Astrocyte (in vitro differentiated cells and primary cell): Measurements from ENCODE around the gene SLC29A1. TPM values are rescaled to one million over a fixed set of nuclear protein-coding genes. Genes with fewer than 3 reads are reported as not detected.
"Not testable (repeated sequence)": the region's sequence is repeated elsewhere in the genome, so short reads cannot be mapped to it uniquely, and the experiment has no call there.

ENCODE experiments used
- DNase-seq: peaks from one replicate; pipeline ENCODE4 v3.0.0-alpha.2; 2010; ENCODE audit warnings: low read depth
- FAIRE-seq: peaks from 2 replicates; lab custom pipeline; 2011; peaks lifted over from hg19 to GRCh38; lab: Jason Lieb, UNC
- H2AFZ ChIP-seq: 2 replicates; pipeline ENCODE4 v1.6.0; 2012; ENCODE audit warnings: low read depth, low read length, inconsistent platforms
- H3K27ac ChIP-seq: 2 replicates; pipeline ENCODE4 v1.5.1; 2011; ENCODE audit warnings: low read depth, low read length, inconsistent platforms
- H3K27me3 ChIP-seq: 2 replicates; pipeline ENCODE4 v1.6.0; 2011; ENCODE audit warnings: low read length, inconsistent platforms; ENCODE audit not compliant: insufficient read depth
- H3K36me3 ChIP-seq: 2 replicates; pipeline ENCODE4 v1.5.1; 2011; ENCODE audit warnings: low read length, inconsistent platforms; ENCODE audit not compliant: insufficient read depth
- H3K4me1 ChIP-seq: 2 replicates; pipeline ENCODE4 v1.5.1; 2011; ENCODE audit warnings: low read length, inconsistent platforms; ENCODE audit not compliant: insufficient read depth
- H3K4me2 ChIP-seq: 2 replicates; pipeline ENCODE4 v1.6.0; 2012; ENCODE audit warnings: low read length, inconsistent platforms
- H3K4me3 ChIP-seq: 2 replicates; pipeline ENCODE4 v1.5.1; 2011; ENCODE audit warnings: low read depth, mild to moderate bottlenecking, low read length, inconsistent platforms; ENCODE audit not compliant: insufficient read depth
- H3K79me2 ChIP-seq: 2 replicates; pipeline ENCODE4 v1.6.0; 2012; ENCODE audit warnings: mild to moderate bottlenecking, low read length, inconsistent platforms; ENCODE audit not compliant: insufficient read depth
- H3K9ac ChIP-seq: 2 replicates; pipeline ENCODE4 v1.6.0; 2012; ENCODE audit warnings: mild to moderate bottlenecking, low read length, inconsistent platforms
- H3K9me3 ChIP-seq: 2 replicates; pipeline ENCODE4 v1.5.1; 2012; ENCODE audit warnings: low read depth, mild to moderate bottlenecking, low read length, inconsistent platforms; ENCODE audit not compliant: insufficient read depth
- H4K20me1 ChIP-seq: 2 replicates; pipeline ENCODE4 v1.6.0; 2012; ENCODE audit warnings: low read length, inconsistent platforms; ENCODE audit not compliant: insufficient read depth
- H3K27ac Mint-ChIP-seq: one replicate; pipeline ENCODE4 v1.8.0; 2021; ENCODE audit warnings: mild to moderate bottlenecking, mixed read lengths; ENCODE audit not compliant: unreplicated experiment
- H3K27me3 Mint-ChIP-seq: one replicate; pipeline ENCODE4 v1.8.0; 2021; ENCODE audit warnings: low read depth, mixed read lengths; ENCODE audit not compliant: unreplicated experiment
- H3K36me3 Mint-ChIP-seq: one replicate; pipeline ENCODE4 v1.8.0; 2021; ENCODE audit warnings: low read depth, mixed read lengths; ENCODE audit not compliant: unreplicated experiment
- H3K4me1 Mint-ChIP-seq: one replicate; pipeline ENCODE4 v1.8.0; 2021; ENCODE audit warnings: low read depth, mixed read lengths; ENCODE audit not compliant: unreplicated experiment
- H3K4me3 Mint-ChIP-seq: one replicate; pipeline ENCODE4 v1.8.0; 2021; ENCODE audit warnings: mild to moderate bottlenecking, moderate library complexity, mixed read lengths; ENCODE audit not compliant: unreplicated experiment
- H3K9me3 Mint-ChIP-seq: one replicate; pipeline ENCODE4 v1.8.0; 2021; ENCODE audit warnings: mild to moderate bottlenecking, mixed read lengths; ENCODE audit not compliant: unreplicated experiment
- EZH2 ChIP-seq: IDR thresholded peaks from 2 replicates; pipeline ENCODE4 v1.6.1; 2012; ENCODE audit warnings: mild to moderate bottlenecking, low read length, inconsistent platforms; ENCODE audit not compliant: insufficient read depth
- total RNA-seq: library from RNA; stranded (reverse); gene quantifications from 2 replicates; pipeline ENCODE4 v1.2.1, GENCODE V29; 2021
- TF ChIP-seq, protein P1 (sequence below): IDR thresholded peaks from 2 replicates; pipeline ENCODE4 v1.5.1; 2011; ENCODE audit warnings: low read depth, mild to moderate bottlenecking, inconsistent platforms, low read length, moderate library complexity; ENCODE audit not compliant: insufficient read depth

The SLC29A1 gene
- total RNA-seq, 1 donor from 2014 or later, result 15.3 TPM

DNA sequence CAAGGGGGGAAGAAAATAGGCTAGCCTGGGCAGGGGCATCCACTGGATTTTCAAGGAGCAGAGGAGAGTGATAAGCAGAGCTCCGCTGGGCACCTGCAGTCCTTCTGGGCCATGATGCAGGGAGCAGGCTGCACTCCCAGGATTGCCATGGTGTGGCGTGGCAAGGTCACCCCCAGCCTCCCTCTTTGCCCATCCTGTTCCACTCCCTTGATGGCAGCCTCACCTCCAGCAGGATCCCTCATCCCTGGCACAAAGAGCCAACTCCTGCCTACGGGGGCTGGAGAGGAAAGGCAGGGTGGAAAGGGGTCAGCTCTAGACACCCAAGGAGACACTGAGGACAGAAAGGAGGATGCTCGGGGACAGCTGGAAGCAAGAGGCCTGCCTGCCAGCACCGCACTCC is 29.1 kb upstream of the SLC29A1 start:
- H3K36me3 ChIP-seq, result no peaks in the 10 kb centered on the region
- Mint-ChIP-seq H3K27ac (no peak overlapping the region), H3K9me3 (no peaks in the 10 kb centered on the region), H3K4me3 (no peak overlapping the region), H3K36me3 (no peaks in the 10 kb centered on the region), H3K27me3 (peaks cover 12% of the 10 kb centered on the region), H3K4me1 (peaks cover 3% of the 10 kb centered on the region)
- no peak overlapping the region for H3K4me2 ChIP-seq
- H2AFZ ChIP-seq, result no peak overlapping the region
- no peaks in the 10 kb centered on the region for H4K20me1 ChIP-seq
- peaks cover 5% of the 10 kb centered on the region for H3K27me3 ChIP-seq
- no peak for FAIRE-seq
- no peak overlapping the region for H3K27ac ChIP-seq
- H3K4me1 ChIP-seq, result no peaks in the 10 kb centered on the region
- no peak for DNase-seq
- no peak overlapping the region for H3K9ac ChIP-seq
- no peaks in the 10 kb centered on the region for H3K79me2 ChIP-seq
- TF ChIP-seq EZH2, result no peak
- TF ChIP-seq, protein P1, sequence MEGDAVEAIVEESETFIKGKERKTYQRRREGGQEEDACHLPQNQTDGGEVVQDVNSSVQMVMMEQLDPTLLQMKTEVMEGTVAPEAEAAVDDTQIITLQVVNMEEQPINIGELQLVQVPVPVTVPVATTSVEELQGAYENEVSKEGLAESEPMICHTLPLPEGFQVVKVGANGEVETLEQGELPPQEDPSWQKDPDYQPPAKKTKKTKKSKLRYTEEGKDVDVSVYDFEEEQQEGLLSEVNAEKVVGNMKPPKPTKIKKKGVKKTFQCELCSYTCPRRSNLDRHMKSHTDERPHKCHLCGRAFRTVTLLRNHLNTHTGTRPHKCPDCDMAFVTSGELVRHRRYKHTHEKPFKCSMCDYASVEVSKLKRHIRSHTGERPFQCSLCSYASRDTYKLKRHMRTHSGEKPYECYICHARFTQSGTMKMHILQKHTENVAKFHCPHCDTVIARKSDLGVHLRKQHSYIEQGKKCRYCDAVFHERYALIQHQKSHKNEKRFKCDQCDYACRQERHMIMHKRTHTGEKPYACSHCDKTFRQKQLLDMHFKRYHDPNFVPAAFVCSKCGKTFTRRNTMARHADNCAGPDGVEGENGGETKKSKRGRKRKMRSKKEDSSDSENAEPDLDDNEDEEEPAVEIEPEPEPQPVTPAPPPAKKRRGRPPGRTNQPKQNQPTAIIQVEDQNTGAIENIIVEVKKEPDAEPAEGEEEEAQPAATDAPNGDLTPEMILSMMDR, result no peak
- no peak overlapping the region for H3K4me3 ChIP-seq
- no peaks in the 10 kb centered on the region for H3K9me3 ChIP-seq

GRCh38 chr6:44196351-44196750 is 27.0 kb upstream of the SLC29A1 start:
- not testable (repeated sequence) for H3K9me3 ChIP-seq, H3K27ac Mint-ChIP-seq, H2AFZ ChIP-seq, H3K4me1 Mint-ChIP-seq, H3K79me2 ChIP-seq, H3K4me2 ChIP-seq, H3K27ac ChIP-seq, DNase-seq, H3K4me1 ChIP-seq, H3K9me3 Mint-ChIP-seq, H4K20me1 ChIP-seq, H3K36me3 ChIP-seq, FAIRE-seq, H3K9ac ChIP-seq, H3K4me3 ChIP-seq, H3K27me3 ChIP-seq, H3K4me3 Mint-ChIP-seq, H3K36me3 Mint-ChIP-seq
- peaks cover 12% of the 10 kb centered on the region for H3K27me3 Mint-ChIP-seq

DNA sequence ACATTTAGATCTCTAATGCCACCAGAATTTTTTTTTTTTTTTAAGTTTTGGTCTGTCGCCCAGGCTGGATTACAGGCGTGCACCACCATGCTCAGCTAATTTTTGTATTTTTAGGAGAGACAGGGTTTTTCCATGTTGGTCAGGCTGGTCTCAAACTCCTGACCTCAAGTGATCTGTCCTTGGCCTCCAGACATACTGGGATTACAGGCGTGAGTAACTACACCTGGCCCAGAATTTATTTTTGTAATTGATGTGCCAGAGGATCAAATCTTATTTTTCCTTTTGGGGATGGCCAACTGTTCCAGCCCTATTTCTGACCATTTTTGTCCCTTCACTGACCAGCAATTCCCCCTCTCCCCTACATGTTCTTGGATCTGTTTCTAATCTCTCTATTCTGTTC is 24.7 kb upstream of the SLC29A1 start:
- Histone ChIP-seq H4K20me1 (no peaks in the 10 kb centered on the region), H3K9me3 (no peaks in the 10 kb centered on the region), H3K79me2 (no peaks in the 10 kb centered on the region), H3K27ac (no peak overlapping the region), H3K36me3 (no peaks in the 10 kb centered on the region), H3K27me3 (no peaks in the 10 kb centered on the region), H3K4me1 (no peaks in the 10 kb centered on the region), H3K9ac (no peak overlapping the region), H3K4me2 (no peak overlapping the region), H2AFZ (no peak overlapping the region), H3K4me3 (no peak overlapping the region)
- Mint-ChIP-seq H3K4me1 (peaks cover 7% of the 10 kb centered on the region), H3K9me3 (no peaks in the 10 kb centered on the region), H3K27me3 (peaks cover 12% of the 10 kb centered on the region), H3K4me3 (no peak overlapping the region), H3K27ac (no peak overlapping the region), H3K36me3 (no peaks in the 10 kb centered on the region)
- FAIRE-seq, result no peak
- DNase-seq, result no peak
- TF ChIP-seq, protein P1, result no peak
- TF ChIP-seq EZH2, result no peak
